Left ventricle myocardium superior (tissue), 1 donor: ENCODE data around the gene HOOK2. TPM values are rescaled to one million over a fixed set of nuclear protein-coding genes. Genes with fewer than 3 reads are reported as not detected.

Experiments used
- ATAC-seq: fragments of 200-7000 bp; cut with Tn5 transposase; one replicate; pipeline ENCODE4 v1.9.1; 2020; ENCODE audit warnings: mild to moderate bottlenecking, moderate library complexity
- DNase-seq: peaks from one replicate; pipeline ENCODE4 v3.0.0-alpha.2; 2020
- intact Hi-C: fragments of 100-400 bp; cut with micrococcal nuclease; formaldehyde crosslinking; loops from one replicate; pipeline ENCODE4 v1.11.0; 2022
- total RNA-seq: library from RNA; stranded (reverse); fragmentation: NEBNext Ultra II Directional; extraction: Animal tissue kit (Norgen Biotek cat#: 25700); gene quantifications from one replicate; pipeline ENCODE4 v1.2.1, GENCODE V29; 2021
- donor health status: DM: no; HTN: yes; CAD: no; lungs with severe emphysema.

Gene HOOK2
- total RNA-seq, 1 donor from 2014 or later, result 44.9 TPM

DNA sequence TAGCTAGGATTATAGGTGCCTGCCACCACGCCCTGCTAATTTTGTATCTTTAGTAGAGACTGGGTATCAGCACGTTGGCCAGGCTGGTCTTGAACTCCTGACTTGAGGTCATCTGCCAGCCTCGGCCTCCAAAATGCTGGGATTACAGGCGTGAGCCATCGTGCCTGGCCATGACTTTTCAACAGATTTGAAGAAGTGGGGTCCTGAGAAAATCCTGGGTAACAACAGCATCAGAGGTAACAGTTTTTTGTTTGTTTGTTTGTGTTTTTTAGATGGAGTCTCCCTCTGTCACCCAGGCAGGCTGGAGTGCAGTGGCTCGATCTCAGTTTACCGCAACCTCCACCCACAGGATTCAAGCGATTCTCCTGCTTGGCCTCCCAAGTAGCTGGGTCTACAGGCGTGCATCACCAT is 19.6 kb upstream of the HOOK2 start:
- ATAC-seq (no peak), DNase-seq (no peak)
- intact Hi-C loops, result loop anchor here (2.0 kb wide), 1 partner anchor 18 kb away; no protein-coding TSS in a partner anchor

DNA sequence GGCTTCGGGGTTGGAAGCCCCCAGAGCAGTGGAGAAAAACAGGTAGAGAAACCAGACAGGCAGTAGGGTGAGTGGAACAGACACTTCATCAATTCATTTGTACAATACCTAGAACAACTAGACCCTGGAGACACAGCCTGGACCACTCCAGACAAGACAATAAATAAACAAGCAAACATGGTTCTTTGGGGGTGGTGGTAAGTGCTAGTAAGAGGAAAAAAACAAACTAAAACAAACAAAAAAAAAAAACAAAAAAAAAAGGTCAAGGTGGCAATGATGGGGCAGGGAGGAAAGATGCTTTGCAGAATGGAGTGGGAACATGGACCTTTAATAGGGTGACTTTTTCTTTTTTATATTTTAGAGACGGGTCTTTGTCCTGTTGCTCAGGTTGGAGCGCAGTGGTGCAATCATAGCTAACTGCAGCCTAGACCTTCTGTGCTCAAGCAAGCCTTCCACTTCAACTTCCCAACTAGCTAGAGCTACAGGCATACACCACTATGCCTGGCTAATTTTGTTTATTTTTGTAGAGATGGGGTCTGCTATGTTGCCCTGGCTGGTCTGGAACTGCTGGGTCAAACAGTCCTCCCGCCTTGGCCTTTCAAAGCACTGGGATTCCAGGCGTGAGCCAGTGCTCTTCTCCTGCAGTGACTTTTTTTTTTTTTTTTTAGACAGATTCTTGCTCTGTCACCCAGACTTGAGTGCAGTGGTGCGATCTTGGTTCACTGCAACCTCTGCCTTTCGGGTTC is 19.0 kb upstream of the HOOK2 start:
- no peak for DNase-seq
- no peak for ATAC-seq
- intact Hi-C loops, result loop anchor here (2.0 kb wide), 1 partner anchor 18 kb away; no protein-coding TSS in a partner anchor

DNA sequence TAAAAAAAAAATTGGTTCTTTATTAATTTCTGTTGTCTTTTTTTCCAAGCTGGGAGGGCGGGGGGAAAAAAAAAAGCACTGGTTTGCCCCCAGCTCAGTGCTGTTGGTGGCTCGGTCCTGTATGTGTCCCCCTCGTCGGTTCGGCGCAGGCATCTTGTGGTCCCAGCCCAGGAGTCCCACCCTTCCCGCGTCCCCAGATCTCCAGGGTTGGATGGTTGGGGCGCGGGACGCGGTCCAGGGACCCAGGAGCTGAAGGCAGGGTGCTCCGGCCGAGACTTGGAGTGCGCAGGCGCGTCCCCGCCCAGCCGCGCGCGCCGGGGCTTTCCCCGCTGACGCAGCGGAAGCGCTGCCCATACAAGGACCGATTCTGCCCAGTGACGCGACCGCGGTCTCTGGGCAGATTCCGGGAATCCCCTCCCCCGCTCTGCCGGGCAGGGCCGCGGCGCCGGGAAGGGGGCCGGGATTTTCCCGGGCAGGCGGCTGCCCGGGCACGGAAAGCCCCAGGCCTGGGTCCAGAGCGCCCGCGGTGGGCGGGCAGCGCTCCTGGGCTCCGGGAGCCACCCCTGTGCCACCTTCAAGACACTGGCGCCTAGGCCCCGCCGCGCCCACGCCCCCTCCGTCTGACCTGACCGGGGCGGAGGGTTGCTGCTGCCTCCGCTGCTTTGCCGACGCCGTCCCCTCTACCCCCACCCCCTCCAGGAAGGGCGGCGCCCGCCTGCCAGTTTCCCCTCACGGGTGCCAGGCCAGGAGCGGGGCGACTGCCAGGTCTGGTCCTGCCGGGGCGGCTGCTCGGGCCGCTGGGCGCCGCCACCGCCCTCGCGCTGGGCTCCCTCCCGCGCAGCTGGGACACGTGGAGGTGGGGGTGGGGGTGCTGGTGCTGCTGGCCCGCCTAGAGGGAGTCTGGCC is 18.2 kb upstream of the HOOK2 start:
- ATAC-seq, result peak; percentile 55
- DNase-seq, result peak; percentile 97
- intact Hi-C loops, result loop anchor here (2.0 kb wide), 1 partner anchor 17 kb away; no protein-coding TSS in a partner anchor

DNA sequence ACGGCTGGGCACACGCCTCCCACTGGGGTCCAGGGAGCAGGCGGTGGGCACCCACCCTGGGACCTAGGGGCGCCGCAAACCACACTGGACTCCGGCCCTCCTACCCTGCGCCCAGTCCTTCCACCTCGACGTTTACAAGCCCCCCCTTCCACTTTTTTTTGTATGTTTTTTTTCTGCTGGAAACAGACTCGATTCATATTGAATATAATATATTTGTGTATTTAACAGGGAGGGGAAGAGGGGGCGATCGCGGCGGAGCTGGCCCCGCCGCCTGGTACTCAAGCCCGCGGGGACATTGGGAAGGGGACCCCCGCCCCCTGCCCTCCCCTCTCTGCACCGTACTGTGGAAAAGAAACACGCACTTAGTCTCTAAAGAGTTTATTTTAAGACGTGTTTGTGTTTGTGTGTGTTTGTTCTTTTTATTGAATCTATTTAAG is 17.5 kb upstream of the HOOK2 start:
- ATAC-seq (no peak), DNase-seq (no peak)
- intact Hi-C loops, result no loop called here

DNA sequence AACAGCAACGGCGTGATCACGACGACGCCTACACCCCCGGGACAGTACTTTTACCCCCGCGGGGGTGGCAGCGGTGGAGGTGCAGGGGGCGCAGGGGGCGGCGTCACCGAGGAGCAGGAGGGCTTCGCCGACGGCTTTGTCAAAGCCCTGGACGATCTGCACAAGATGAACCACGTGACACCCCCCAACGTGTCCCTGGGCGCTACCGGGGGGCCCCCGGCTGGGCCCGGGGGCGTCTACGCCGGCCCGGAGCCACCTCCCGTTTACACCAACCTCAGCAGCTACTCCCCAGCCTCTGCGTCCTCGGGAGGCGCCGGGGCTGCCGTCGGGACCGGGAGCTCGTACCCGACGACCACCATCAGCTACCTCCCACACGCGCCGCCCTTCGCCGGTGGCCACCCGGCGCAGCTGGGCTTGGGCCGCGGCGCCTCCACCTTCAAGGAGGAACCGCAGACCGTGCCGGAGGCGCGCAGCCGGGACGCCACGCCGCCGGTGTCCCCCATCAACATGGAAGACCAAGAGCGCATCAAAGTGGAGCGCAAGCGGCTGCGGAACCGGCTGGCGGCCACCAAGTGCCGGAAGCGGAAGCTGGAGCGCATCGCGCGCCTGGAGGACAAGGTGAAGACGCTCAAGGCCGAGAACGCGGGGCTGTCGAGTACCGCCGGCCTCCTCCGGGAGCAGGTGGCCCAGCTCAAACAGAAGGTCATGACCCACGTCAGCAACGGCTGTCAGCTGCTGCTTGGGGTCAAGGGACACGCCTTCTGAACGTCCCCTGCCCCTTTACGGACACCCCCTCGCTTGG is 16.9 kb upstream of the HOOK2 start:
- ATAC-seq (no peak), DNase-seq (peak; percentile 85)
- intact Hi-C loops, result no loop called here

DNA sequence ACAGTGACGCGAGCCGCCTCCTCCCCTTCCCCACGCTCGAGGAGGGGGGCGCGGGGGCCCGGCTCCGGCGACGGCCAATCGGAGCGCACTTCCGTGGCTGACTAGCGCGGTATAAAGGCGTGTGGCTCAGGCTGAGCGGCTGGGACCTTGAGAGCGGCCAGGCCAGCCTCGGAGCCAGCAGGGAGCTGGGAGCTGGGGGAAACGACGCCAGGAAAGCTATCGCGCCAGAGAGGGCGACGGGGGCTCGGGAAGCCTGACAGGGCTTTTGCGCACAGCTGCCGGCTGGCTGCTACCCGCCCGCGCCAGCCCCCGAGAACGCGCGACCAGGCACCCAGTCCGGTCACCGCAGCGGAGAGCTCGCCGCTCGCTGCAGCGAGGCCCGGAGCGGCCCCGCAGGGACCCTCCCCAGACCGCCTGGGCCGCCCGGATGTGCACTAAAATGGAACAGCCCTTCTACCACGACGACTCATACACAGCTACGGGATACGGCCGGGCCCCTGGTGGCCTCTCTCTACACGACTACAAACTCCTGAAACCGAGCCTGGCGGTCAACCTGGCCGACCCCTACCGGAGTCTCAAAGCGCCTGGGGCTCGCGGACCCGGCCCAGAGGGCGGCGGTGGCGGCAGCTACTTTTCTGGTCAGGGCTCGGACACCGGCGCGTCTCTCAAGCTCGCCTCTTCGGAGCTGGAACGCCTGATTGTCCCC is 16.1 kb upstream of the HOOK2 start, which contains the start of gene JUNB:
TSS of gene JUNB (plus strand) at position 142 of the 706 bp plus-strand sequence. CDS start at position 428, 286 bp downstream.
- intact Hi-C loops, result no loop called here
- DNase-seq (peak; percentile 99), ATAC-seq (peak; percentile 68)

DNA sequence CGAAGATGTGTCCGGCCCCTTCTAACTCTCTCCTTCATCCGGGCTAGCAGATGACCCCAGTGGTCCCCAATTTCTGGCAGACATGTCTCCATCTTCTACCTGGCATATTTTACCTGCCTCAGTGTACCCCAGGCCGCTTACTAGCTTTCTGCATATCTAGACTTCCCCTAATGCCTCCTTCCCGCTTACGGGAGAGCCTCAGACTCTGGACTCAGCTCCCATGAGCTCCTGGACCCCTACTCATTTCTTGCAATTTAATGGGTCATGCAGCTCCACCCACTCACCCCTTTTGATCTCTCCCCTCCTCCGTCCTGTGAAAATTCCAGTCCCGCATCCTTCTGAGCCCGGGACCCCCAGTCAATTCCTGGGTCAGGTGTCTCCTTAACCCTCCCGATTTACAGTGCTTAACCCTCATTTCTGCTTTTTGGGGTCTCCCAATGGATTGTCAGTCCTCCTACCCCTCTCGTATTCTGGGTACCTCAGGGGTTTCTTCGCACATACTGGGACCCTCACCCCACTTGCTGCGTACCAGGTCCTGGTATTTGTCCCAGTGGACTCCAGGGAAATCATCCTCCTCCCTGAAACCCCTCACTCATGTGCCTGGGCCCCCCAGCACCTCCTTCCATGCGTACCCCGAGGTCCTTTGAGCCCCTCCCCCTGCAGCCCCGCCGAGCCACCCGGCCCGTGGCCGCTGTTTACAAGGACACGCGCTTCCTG is 15.4 kb upstream of the HOOK2 start:
- ATAC-seq (no peak), DNase-seq (no peak)
- intact Hi-C loops, result no loop called here

DNA sequence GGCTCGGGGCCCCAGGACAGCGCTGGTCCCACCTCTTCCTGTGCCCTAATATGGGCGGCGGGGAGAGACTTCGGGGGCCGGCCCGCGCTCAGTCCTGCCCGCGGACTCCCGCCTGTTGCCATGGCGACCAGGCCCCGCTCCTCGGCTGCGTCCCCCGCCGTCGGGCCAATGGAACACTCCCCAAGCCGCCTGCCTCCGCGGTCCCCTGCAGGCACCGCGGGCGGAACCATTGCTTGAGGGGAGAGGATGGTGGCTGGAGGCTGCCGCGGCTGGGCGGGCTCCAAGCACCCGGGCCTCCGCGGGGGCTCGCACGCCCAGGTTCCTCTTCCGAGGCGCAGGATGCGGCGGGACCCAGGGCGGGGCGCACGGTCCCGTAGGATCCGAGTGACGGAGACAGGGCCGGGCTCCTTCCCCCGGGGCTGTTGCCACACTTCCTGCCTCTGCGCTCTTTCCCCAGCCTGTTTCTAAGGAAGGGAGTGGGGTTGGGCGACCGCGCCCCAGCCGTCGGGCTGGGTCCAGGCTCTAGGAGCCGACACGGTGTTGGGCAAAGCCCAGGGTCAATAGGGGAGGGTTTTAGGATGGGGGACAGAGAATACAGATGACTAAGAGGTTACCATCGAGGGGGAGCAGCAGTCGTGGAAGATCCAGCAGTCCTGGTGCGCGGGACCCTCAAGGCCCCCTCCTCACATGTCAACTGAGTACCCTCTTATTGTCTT is 14.7 kb upstream of the HOOK2 start:
- peak; percentile 98 for DNase-seq
- ATAC-seq, result peak; percentile 56
- intact Hi-C loops, result no loop called here

DNA sequence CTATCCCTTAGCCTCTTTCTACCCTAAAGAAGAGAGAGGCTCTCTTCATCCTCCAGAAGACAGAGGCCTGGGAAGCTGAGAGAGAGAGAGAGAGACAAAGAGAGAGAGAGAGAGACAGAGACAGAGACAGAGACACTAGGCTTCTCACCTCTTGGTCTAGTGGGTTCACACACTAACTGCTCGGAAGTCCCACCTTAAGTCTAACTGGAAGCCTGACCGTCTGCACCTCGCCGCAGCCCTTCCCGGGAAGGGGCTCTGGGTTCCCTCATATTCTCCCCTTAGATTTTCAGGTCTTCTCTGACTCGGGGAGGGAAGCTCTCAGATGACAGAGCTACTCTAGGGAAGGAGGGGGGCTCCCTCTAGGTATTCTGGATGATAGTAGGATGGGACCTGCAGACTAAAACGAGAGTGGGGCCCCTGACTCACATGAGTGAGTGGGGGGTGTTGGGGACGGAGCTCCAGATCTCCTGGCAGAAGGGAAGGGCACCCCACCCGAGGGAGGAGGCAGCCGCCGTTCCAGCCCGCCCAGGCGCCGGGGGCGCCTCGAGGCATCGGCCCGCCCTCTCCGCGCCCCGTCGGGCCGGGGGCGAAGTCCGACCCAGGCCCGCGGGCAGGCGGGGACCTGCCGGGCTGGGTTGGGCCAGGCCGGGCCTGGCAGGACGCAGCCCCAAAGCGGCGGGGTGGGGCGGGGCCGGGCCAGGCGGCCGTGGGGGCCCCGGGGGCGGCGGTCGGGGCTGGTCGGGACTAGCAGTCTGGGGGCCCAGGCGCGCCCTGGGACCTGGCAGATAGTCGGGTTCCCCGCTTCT is 13.9 kb upstream of the HOOK2 start:
- DNase-seq (no peak), ATAC-seq (no peak)
- intact Hi-C loops, result no loop called here

DNA sequence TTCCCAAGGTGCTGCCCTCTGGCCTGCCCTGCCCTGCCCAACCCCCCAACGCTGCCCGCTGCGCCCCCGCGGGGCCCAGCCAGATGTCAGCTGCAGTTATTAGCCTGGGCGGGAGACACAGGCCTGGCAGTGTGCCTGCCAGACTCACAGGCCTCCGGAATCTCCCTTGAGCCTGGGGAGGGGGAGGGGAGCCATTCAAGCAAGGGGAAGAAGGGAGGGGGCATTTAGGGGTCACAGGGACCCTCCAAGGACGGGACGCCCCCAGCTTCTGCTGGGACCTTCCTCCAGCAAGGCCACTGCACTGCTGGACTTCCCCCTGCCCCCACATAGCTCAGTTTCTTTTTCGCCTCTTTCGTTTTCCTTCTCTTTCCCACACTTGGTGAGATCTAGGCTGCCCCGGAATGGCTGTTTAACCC is 13.3 kb upstream of the HOOK2 start:
- peak; percentile 93 for DNase-seq
- intact Hi-C loops, result no loop called here
- no peak for ATAC-seq

DNA sequence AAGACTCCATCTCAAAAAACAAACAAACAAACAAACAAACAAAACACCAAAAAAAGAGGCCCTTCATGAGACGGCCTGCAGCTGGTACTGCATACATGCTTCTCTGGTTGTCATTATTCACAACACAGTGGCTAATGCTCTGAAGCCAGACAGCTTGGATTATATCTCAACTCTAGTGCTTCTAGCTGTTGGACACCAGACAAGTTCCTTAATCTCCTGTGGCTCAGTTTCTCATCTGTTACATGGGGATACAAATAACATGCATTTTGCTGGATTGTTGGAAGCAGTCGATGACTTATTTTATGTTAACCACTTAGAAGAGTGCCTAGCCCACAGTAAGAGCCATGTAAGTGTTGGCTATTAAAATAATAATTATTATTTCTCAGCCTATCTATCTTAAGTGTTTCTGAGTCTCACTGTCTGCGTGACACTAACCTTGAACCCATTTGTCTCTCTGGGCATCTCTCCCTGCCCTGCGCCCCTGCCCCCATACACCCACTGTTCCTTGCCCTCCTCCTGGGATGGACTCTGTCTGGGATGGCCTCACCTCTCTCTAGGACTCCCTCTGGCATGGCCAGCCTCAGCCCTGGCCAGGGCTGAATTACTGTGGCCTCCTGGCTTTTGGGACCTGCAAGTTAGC is 12.8 kb upstream of the HOOK2 start:
- intact Hi-C loops, result no loop called here
- no peak for ATAC-seq
- DNase-seq, result no peak

DNA sequence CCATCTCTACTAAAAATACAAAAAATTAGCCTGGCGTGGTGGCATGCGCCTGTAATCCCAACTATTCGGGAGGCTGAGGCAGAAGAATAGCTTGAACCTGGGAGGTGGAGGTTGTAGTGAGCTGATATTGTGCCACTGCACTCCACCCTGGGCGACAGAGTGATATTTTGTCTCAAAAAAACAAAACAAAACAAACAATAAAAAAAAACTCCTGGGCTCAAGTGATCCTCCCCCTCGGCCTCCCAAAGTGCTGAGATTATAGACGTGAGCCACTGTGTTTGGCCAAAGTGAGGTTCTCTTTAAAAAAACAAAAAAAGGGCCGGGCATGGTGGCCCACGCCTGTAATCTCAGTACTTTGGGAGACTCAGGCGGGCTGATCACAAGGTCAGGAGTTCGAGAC is 12.1 kb upstream of the HOOK2 start:
- ATAC-seq (no peak), DNase-seq (no peak)
- intact Hi-C loops, result no loop called here

DNA sequence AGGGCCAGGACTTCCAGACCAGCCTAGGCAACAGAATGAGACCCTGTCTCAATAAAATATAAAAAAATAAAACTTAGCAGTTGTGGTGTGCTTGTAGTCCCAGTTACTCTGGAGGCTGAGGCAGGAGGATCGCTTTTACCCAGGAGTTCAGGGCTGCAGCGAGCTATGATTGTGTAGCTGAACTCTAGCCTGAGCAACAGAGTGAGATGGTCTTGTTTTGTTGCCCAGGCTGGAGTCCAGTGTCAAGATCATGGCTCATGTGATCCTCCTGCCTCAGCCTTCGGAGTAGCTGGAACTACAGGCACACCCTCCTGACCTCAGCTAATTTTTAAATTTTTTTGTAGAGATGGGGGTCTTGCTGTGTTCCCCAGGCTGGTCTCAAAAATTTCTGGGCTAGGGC is 11.6 kb upstream of the HOOK2 start:
- ATAC-seq (no peak), DNase-seq (no peak)
- intact Hi-C loops, result no loop called here

DNA sequence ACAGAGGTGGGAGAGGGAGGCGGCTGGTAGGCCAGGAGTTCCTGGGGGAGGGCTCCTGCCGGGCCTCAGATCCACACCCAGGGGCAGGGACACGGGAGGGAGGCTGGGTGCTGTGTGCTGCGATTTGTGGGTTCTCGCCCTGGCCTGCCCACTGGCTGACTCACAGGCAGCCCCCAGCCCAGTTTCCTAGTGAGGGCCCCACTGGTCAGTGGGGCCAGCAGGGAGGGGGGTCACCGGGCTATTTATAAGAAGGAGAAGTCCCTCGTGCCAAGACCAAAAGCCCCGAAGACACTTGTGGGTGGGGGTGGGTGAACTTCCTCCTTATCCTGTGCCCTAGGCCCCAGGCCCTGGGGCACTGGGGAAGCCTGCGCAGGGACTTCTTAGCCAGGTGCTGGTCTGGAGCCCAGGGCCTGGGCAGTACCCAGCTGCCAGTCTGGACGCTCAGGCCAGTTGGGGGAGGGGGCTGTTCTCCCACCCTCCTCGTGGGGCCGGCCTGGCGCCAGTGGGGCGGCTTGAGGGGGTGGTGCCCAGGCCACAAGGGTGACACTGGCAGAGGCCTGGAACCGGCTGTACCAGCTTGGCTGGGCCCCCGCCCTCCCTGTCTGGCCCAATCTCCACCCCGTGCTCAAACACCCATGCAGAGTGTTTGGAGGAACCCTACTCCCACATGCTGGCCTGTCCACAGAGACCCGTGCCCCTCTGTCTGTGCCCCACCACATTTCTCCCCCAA is 11.0 kb upstream of the HOOK2 start:
- no peak for ATAC-seq
- intact Hi-C loops, result no loop called here
- DNase-seq, result peak; percentile 74

DNA sequence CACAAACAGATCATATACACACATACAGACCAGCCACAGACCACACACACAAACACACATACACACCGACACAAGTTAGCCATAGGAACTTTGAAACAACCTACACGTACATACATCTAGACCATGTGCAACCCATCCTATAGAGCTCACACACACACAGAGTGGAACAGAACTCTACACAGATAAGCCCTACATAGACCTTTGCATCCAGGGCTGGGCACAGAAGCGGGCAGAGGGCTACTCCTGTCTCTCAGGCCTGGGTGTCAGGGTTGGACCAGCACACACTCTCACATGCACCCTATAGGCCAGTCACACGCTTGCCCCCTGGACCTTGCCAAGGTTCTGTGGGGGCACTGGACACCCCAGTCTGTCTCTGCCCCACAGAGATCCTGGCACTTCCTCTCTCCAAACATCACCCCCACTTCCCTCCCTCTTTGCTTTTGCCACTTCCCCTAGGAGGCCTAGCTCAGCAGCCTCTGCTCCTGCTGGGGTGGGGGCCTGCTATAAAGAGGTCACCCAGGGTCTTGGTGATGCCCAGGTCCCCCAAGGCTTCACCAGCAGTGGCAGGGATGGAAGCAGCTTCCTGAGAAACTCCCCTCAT is 10.2 kb upstream of the HOOK2 start:
- ATAC-seq (no peak), DNase-seq (no peak)
- intact Hi-C loops, result no loop called here
